Prostate gland (tissue), 2 donors: Measurements from ENCODE around the gene KIF16B.

Experiments
- POLR2A ChIP-seq: fragments of 450-650 bp; IDR thresholded peaks from one replicate; pipeline ENCODE4 v1.6.1; 2016; ENCODE audit warnings: antibody characterized with exemption, mild to moderate bottlenecking
- TF ChIP-seq, protein P1 (sequence below), 4 experiments: fragments of 200-600 bp in 2 of 4; fragments of 450-650 bp in 2 of 4; sonication (generic) in 2 of 4; IDR thresholded peaks; 1 replicate in 3 of 4; 2 replicates in 1 of 4; pipeline ENCODE4 v1.5.1; 2016 to 2019; ENCODE audit warnings: antibody characterized with exemption in 4 of 4, mild to moderate bottlenecking in 2 of 4, moderate library complexity in 2 of 4

- TF ChIP-seq, protein P1, sequence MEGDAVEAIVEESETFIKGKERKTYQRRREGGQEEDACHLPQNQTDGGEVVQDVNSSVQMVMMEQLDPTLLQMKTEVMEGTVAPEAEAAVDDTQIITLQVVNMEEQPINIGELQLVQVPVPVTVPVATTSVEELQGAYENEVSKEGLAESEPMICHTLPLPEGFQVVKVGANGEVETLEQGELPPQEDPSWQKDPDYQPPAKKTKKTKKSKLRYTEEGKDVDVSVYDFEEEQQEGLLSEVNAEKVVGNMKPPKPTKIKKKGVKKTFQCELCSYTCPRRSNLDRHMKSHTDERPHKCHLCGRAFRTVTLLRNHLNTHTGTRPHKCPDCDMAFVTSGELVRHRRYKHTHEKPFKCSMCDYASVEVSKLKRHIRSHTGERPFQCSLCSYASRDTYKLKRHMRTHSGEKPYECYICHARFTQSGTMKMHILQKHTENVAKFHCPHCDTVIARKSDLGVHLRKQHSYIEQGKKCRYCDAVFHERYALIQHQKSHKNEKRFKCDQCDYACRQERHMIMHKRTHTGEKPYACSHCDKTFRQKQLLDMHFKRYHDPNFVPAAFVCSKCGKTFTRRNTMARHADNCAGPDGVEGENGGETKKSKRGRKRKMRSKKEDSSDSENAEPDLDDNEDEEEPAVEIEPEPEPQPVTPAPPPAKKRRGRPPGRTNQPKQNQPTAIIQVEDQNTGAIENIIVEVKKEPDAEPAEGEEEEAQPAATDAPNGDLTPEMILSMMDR (IDR thresholded peaks at IDR 0.05) = no peak
- no peak for TF ChIP-seq POLR2A
Observed at GRCh38 chr20:16544949-16545348, 28.3 kb downstream of the KIF16B start.
